Measurements from ENCODE around the gene UBE2J2.

Gene UBE2J2

DNA sequence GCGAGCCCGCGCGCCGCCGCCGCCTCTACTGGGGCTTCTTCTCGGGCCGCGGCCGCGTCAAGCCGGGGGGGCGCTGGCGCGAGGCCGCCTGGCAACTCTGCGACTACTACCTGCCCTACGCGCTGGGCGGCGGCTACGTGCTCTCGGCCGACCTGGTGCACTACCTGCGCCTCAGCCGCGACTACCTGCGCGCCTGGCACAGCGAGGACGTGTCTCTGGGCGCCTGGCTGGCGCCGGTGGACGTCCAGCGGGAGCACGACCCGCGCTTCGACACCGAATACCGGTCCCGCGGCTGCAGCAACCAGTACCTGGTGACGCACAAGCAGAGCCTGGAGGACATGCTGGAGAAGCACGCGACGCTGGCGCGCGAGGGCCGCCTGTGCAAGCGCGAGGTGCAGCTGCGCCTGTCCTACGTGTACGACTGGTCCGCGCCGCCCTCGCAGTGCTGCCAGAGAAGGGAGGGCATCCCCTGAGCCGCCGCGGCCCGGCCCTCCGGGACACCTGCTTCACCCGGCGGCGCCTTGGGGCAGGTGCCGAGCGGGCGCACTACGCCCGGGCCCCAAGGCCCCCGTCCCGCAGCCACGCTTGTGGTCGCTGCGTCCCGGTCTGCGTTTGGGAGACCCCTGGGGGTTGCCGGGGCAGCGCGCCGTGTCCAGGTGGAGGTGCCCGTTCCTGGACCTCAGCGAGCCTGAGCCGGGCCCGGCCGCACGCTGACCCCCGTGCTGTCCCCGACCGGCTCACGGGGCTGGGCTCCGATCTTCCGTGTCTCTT lies 40.7 kb downstream of the UBE2J2 start:
- H3K4me3 ChIP-seq (ENCODE audit: low read depth, low read length): no peak overlapping the region
- TF ChIP-seq, protein P1, sequence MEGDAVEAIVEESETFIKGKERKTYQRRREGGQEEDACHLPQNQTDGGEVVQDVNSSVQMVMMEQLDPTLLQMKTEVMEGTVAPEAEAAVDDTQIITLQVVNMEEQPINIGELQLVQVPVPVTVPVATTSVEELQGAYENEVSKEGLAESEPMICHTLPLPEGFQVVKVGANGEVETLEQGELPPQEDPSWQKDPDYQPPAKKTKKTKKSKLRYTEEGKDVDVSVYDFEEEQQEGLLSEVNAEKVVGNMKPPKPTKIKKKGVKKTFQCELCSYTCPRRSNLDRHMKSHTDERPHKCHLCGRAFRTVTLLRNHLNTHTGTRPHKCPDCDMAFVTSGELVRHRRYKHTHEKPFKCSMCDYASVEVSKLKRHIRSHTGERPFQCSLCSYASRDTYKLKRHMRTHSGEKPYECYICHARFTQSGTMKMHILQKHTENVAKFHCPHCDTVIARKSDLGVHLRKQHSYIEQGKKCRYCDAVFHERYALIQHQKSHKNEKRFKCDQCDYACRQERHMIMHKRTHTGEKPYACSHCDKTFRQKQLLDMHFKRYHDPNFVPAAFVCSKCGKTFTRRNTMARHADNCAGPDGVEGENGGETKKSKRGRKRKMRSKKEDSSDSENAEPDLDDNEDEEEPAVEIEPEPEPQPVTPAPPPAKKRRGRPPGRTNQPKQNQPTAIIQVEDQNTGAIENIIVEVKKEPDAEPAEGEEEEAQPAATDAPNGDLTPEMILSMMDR (IDR thresholded peaks at IDR 0.05; ENCODE audit: low read depth, low read length, missing control alignments): no peak
- DNase-seq (ENCODE audit: low read depth): no peak
- in situ Hi-C loops (cut with HindIII; ENCODE audit: low sequenced_read_pairs): no loop called here

DNA sequence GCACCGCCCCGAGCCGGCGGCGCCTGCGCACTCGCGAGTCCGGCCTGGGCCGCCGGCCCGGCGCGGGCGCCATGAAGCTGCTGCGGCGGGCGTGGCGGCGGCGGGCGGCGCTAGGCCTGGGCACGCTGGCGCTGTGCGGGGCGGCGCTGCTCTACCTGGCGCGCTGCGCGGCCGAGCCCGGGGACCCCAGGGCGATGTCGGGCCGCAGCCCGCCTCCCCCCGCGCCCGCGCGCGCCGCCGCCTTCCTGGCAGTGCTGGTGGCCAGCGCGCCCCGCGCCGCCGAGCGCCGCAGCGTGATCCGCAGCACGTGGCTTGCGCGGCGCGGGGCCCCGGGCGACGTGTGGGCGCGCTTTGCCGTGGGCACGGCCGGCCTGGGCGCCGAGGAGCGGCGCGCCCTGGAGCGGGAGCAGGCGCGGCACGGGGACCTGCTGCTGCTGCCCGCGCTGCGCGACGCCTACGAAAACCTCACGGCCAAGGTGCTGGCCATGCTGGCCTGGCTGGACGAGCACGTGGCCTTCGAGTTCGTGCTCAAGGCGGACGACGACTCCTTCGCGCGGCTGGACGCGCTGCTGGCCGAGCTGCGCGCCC lies 41.4 kb downstream of the UBE2J2 start, which contains the start of gene B3GALT6:
Gene B3GALT6 (plus strand): TSS at position 30 of the 588 bp plus-strand sequence. CDS start 42 bp downstream, at position 72.
- peak within 1 kb of the TSS; percentile 86 for H3K4me3 ChIP-seq (ENCODE audit: low read depth, low read length)
- no peak for DNase-seq (ENCODE audit: low read depth)

DNA sequence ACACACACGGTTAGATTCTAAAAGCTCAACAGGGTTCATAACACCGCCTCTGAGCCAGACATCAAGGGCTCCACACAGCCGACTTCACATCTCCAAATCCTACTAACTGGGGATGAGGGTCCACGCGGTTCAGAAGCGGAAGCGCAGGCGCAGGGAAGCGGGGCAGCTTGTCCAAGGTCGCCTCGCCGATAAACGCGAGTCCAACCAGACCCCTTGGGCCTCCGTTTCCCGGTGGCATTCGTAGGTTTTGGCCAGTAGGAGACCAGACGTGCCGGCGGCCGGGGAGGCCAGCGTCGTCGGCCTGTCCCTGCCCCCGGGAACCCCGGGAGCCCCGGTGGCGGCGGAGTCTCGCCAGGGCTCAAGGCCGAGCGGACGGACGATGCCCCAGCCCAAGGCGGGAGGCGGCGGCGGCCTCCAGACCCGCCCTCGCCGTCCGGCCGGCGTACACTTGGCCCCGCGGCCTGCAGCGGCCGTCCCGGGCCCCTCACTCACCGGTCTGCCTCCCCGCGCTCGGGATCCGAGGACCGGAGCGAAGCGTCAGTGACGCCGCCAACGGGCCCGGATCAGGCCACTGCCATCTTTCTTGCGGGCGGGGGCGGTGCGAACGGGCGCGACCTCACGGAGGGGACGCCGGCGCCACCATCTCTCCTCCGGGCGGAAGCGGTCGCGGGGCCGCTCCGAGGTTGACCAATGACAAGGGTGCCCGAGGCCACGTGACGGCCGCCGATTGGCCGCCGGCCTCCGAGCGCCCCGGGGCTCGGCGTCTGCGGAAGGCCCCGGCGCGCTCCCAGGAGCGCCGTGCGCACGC lies 42.0 kb downstream of the UBE2J2 start, which contains the start of gene SDF4:
Gene SDF4 (minus strand): TSS at position 602 of the 808 bp plus-strand sequence. CDS start 3,229 bp downstream, outside the sequence.
- peak within 1 kb of the TSS; percentile 86 for H3K4me3 ChIP-seq (ENCODE audit: low read depth, low read length)
- TF ChIP-seq, protein P1 (IDR thresholded peaks at IDR 0.05; ENCODE audit: low read depth, low read length, missing control alignments): no peak
- in situ Hi-C loops (cut with HindIII; ENCODE audit: low sequenced_read_pairs): no loop called here

More for the DNA sequence above, 41.4 kb downstream of the UBE2J2 start, which contains the start of gene B3GALT6:
- TF ChIP-seq, protein P1 (IDR thresholded peaks at IDR 0.05; ENCODE audit: low read depth, low read length, missing control alignments): no peak
- in situ Hi-C loops (cut with HindIII; ENCODE audit: low sequenced_read_pairs): no loop called here

DNA sequence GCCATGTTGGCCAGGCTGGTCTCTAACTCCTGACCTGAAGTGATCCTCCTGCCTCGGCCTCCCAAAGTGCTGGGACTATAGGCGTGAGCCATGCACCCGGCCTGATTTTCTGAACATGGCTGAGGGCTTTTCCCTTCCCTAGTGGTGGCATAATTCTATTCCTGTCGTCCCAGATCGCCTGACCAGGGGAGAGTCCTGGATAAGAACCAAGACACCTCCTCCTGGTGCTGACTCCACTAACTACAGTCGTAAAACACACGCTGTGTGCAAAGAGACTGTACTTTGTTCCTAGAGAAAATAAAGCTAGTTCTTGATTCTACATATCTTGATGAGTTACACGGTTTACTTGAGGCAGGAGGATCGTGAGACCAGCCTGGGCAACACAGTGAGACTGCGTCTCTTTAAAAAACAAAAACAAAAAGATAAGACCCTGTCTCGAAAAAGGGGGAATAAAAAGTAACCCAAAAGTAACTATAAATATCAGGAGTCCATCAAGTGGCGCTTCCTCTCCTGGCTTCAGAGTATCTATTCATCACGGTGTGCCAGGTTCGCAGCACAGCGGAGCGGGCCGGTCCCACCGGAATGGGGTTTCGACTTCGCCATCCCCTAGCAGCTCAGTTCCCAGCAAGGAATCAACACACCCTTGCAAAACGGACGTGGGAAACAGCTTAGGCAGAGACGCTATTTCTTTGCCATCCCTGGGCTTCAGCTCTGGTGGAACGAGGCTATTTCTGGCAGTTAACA lies 42.8 kb downstream of the UBE2J2 start:
- TF ChIP-seq, protein P1 (IDR thresholded peaks at IDR 0.05; ENCODE audit: low read depth, low read length, missing control alignments): peak; percentile 37
- DNase-seq (ENCODE audit: low read depth): peak; percentile 23
- H3K4me3 ChIP-seq (ENCODE audit: low read depth, low read length): peak overlapping the region; percentile 86
- in situ Hi-C loops (cut with HindIII; ENCODE audit: low sequenced_read_pairs): no loop called here

More for the DNA sequence above, 42.0 kb downstream of the UBE2J2 start, which contains the start of gene SDF4:
- peak; percentile 90 for DNase-seq (ENCODE audit: low read depth)

DNA sequence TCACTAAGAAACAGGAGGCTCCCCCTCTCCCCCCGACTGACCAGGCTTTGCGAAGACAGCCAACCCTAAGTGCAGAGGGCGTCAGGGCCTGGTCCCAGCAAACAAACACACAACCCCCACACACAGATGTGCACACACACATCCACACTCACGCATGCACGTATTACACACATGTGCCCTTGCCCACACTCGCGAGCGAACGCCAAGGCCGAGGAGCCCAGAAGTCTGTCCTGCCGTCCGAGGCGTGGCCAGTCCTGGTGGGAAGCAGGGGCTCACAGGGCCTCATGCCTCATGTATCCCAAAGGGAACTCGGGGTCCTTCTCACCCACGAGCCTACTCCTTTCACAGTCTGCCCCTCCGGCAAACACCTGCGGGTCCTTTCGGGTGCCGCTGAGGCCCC lies 43.9 kb downstream of the UBE2J2 start:
- in situ Hi-C loops (cut with HindIII; ENCODE audit: low sequenced_read_pairs): no loop called here
- DNase-seq (ENCODE audit: low read depth): no peak
- TF ChIP-seq, protein P1 (IDR thresholded peaks at IDR 0.05; ENCODE audit: low read depth, low read length, missing control alignments): no peak
- no peak overlapping the region for H3K4me3 ChIP-seq (ENCODE audit: low read depth, low read length)

All from astrocyte of the cerebellum (primary cell).